GM12891 (cell line): ENCODE data around the gene OR52E8.

ENCODE experiments used
- PAX5 ChIP-seq: IDR thresholded peaks from 2 replicates; pipeline ENCODE4 v1.6.1; 2011; ENCODE audit warnings: low read length, moderate library complexity, mild to moderate bottlenecking; ENCODE audit not compliant: insufficient read depth, severe bottlenecking
- POLR2A ChIP-seq: IDR thresholded peaks from 2 replicates; pipeline ENCODE4 v1.6.1; 2011; ENCODE audit warnings: low read depth, low read length, control low read depth
- POLR2AphosphoS5 ChIP-seq: IDR thresholded peaks from 2 replicates; pipeline ENCODE4 v1.6.1; 2011; ENCODE audit warnings: low read depth, low read length, control low read depth
- POU2F2 ChIP-seq: IDR thresholded peaks from 2 replicates; pipeline ENCODE4 v1.6.1; 2011; ENCODE audit warnings: low read depth, mild to moderate bottlenecking, control low read depth, low read length, moderate library complexity
- SPI1 ChIP-seq: IDR thresholded peaks from 2 replicates; pipeline ENCODE4 v1.6.1; 2011; ENCODE audit warnings: low read depth, low read length, control low read depth
- TAF1 ChIP-seq: IDR thresholded peaks from 2 replicates; pipeline ENCODE4 v1.6.1; 2011; ENCODE audit warnings: low read depth, low read length, control low read depth

DNA sequence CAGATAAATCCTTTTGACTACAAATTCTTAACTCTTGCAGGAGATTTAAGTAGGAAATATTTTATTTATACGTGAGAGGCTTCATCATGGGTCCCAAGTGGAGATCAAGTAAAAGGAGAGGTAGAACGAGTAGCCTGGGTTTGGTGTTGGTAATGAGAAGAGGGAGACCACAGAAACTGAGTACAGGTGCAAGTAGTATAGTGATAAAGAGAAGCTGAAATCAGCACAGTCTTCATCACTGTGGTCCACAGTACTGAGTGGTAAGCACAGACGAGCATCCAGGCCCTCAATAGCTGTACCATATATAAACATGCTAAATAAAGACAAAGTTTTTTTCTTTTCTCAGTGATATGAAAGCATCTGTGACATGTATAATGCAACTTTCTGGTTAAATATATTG, 29.7 kb upstream of the OR52E8 start:
- no peak for TF ChIP-seq SPI1
- no peak for TF ChIP-seq POLR2A
- TF ChIP-seq POLR2AphosphoS5 = no peak
- TF ChIP-seq TAF1 = no peak
- TF ChIP-seq POU2F2 = no peak
- TF ChIP-seq PAX5 = no peak
